NCI-H2107 treated with DMSO at 0.1 percent for 48 hours (cell line): ENCODE data around the gene TMEM63A.
"Not testable (repeated sequence)": the region's sequence is repeated elsewhere in the genome, so short reads cannot be mapped to it uniquely, and the experiment has no call there.

ENCODE experiments used
- DNase-seq: peaks from one replicate; lab custom pipeline; 2025; ENCODE audit not compliant: unreplicated experiment; lab: John Stamatoyannopoulos, UW

The TMEM63A gene

DNA sequence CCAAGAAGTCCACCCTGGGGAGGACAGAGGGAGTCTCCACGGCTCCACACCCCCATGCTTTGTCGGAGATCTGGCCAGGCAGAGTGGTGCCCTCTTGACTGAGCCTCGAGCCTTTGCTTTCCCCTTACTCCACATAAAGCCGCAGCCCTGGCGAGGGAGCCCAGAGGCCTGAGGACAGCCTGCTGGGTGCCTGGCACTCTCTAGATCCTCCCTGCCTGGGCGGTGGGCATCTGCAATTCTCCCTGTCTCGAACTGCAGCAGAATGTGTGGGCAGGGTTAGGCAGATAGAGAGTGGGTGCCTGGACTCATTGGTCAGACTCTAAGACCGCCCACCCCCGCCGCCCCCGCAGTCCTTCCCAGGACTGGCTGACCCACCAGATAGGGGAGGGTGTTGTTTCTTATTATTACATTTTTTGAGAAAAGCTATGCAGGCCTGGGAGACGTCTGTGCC, 58.3 kb downstream of the TMEM63A start:
- peak; percentile 60 for DNase-seq

GRCh38 chr1:225822655-225823403, 59.4 kb downstream of the TMEM63A start:
- DNase-seq = no peak

DNA sequence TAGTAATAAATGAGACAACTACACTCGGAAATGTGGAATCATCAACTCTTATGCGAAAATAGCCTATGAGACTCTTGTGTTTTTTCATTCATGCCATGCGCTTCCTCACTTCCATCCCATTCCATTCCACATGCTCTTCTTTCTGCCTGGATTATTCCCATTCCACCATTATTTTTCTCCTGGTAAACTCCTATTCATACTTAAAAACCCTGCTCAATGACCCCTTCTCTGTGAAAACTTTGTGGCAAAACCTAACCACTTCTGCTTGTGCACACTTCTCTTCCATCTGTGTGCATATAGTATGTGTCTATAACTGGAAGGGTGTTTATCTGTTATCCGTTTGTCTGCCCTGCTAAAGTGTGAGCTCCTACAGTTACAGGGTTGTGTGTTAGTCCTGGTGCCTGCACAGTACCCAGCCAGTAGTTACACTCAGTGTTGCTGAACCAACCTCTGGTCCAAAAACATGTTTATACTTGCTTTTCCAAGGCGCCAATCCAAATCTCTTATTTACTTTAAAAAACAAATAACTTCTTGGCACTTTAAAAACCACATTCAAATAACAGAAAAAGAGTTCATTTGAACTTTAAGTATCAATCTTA, 61.6 kb downstream of the TMEM63A start:
- no peak for DNase-seq

GRCh38 chr1:225819346-225820192, 62.6 kb downstream of the TMEM63A start:
- no peak for DNase-seq

DNA sequence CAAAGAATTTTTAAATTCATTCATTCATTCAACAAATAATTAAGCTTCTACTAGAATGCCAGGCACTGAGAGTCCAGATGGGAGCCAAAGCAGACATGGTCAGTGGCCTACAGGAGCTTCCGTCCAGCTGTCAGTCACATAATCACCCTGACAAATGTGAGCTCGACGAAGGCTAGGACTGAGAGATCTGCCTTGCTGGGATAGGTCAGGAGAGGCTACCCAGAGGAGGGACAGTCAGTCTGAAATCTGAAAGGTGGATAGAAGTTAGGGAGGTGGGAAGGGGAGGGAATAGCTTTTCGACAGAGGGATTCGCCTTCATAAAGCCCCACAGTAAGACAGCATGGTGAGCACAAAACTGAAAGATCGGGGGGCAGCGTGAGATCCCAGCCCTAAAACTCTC, 64.0 kb downstream of the TMEM63A start:
- no peak for DNase-seq

DNA sequence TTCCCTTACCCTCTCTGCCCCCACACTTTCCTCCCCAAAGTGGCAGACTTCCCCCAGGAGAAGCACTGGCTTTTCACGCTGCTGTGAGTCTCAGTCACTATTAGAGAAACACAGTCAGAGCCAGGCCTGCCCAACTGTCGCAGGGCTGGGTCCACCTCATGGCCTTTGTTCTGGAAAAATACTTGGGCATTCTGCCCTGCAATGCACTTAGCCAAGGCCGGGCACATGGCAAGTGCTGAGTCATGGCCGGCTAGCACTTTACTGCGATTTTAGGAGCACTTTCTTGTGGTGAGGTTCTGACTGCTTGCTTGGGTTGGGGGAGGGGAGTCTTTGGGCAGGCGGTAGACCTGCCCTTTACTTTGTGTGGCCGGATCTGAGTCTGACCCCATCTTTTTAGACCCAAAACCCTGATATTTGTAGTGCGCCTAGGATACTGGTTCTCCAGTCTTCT, 64.5 kb downstream of the TMEM63A start:
- DNase-seq = peak; percentile 56

DNA sequence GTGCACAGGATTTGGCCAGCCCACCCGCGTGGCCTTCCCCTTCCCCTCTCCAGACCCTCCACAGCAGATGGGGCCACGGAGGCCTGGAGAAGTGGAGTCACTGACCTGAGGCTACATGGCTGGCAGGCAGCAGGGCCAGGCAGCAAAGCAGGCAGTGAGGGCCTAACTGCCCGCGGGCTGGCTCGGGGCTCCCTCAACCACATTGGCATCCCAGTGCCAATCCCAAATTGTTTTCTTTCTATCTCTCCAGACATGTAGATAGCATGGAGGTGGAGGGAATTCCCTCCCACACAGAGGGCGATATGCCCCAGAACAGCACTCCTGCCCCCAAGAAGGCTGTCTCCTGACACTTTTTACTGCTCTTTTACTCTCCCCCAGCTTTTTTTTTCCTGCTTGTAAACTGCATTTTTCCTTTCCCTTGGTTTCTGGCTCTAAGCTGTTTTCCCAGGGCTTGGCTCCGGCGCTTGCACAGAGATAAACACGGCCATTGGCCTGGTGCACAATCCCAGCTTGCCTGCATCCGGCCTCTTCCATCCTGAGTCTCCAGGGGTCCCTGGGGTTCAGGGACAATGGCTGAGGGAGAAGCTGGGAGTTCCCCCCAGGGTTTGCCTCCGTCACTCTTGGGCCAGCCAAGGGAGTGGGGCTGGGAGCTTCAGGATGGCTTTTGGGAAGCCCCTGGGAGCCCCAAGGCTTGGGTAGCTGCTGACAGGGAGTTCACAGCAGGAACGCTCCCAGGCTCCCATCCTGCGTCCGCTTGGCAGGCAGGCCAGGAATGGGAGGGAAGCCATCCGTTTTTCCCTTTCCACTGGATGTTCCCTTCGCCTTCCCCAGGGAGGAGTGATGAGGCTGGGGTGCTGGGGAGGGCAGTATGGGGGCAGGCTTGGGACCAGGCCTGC, 65.3 kb downstream of the TMEM63A start:
- no peak for DNase-seq

- peak; percentile 98 for DNase-seq
These were observed 66.5 kb downstream of the TMEM63A start for GRCh38 chr1:225815526-225816178.

GRCh38 chr1:225815090-225815489, 67.1 kb downstream of the TMEM63A start:
- DNase-seq = not testable (repeated sequence)

- DNase-seq = no peak
These were observed 67.8 kb downstream of the TMEM63A start for GRCh38 chr1:225814381-225814780.

DNA sequence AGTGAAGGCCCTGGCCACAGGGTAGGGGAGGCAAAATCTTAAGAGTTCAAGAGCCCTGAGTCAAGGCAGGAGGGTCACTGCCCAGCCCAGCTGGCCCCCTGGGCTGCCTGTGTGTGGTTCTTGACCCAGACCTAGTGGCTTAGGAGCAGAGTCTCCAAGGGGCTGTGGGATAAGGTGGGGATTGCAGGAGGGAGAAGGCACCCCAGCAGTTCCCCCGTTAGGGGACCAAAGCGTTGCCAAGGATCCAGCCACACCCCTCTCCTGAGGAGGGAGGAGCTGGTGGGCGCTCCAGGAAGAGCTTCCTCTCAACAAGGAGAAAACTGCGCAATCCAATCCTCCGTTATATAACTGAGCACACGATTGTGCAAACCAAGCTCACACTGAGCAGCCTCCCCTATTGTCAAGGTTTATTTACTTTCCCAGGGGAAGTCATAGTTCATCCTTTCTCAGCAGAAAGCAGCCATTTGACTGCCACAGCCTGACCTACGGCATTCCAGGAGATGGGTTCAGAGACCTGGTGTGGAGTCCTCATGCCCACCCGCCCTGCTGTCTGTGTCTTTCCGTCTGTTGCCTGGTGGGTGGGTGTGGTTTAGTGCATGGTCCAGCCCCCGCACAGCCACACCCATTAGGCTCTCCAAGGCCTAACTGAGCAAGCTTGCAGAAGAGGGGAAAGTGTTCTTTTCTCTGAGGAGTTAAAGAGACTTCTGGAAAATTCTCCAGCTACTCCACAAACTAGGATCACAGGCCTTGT, 68.8 kb downstream of the TMEM63A start:
- DNase-seq = peak; percentile 65

DNA sequence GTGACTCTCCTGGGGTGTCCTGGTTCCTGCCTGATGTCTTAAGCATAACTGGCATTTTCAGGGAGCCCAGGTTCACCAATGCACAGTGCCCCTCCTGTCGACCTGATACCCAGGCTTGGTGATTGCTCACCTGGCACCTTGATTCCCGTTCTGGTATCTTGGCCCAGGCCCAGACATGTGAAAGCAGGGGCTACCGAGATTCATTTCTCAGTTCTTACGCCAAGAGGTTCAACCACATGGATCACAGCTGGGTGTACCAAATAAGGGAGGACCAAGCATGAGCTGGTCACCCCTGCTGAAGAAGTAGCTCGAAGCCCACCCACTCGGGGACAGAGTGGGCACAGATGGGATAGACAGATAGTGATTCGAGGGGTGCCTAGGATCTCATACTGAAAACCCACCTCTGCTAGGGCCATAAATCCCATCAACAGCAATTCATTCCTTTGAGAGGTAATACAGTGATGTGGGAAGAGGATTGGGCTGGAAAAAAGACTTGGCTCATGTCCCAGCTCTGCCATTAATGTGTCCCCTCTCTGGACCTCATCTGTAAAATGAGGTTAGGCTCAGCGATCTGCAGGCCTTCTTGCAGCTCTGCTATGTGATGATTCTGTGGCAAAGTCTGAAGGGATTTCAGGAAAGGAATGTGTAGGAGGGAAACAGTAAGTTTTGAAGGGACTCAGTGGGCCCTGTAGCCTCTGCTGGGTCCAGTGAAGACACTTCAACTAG, 69.5 kb downstream of the TMEM63A start:
- peak; percentile 31 for DNase-seq

- no peak for DNase-seq
These were observed 70.3 kb downstream of the TMEM63A start for GRCh38 chr1:225811622-225812487.

- DNase-seq = not testable (repeated sequence)
These were observed 71.3 kb downstream of the TMEM63A start for GRCh38 chr1:225810579-225811538.

DNA sequence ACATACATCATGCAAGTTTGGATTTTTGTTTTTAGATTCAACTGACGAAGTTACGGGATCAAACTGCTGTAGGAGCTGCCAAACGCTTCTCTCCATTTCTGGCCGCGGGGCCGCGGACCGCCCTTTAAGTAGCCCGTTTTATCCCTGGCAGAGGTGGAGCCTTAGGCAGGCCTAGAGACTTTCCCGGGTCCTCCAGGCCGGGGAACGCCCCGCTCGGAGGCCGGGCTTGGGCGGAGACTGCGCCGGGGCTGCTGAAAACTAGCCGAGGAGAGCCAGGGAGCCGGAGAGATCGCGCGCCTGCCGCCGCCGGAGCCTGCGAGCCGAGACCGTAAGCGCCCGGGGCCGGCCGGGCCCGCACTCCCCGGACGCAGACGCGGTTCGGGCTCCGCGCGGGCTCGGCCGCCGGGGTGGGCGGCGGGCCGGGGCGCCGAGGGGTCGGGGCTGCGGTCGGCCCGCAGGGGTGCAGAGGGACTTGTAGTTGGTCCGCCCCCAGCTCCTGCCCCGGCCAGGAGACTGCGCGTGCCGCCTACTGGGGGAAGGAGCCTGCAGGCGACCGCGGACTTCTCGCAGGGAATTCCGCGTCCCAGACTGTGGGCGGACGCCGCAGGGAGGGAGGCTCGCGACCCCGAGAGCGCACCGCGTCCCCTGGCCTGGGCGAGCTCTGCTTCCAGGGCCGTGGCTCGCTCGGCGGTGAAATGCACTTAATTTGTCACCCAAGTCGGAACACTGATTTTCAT, 72.2 kb downstream of the TMEM63A start, which contains the start of gene EPHX1:
EPHX1 (plus strand) TSS at position 283 of the 737 bp plus-strand sequence. CDS start 18,606 bp downstream, outside the sequence.
- peak; percentile 83 for DNase-seq

DNA sequence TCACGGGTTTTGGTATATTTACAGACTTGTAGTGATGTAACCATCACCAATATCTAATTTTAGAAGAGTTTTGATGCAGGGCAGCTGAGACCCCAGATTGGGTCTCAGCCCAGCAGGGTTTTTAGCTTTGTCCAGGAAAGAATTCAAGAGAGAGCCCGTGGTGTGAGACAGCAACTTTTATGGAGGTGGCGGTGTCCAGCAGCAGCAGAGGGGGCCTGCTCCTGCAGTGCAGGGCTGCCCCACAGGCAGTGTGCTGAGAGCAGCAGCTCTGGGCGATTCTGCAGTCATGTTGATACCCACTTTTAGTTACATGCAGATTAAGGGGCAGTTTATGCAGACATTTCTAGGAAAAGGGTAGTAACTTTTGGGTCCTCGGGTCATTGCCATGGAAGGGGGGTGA, 74.0 kb downstream of the TMEM63A start:
- DNase-seq = no peak
